H9 (cell line): Measurements from ENCODE around the gene LPAR1. TPM values are rescaled to one million over a fixed set of nuclear protein-coding genes. Genes with fewer than 3 reads are reported as not detected.

Experiments used
- DNase-seq: peaks from one replicate; pipeline ENCODE4 v3.0.0-alpha.2; 2017
- H2AFZ ChIP-seq: one replicate; pipeline ENCODE4 v1.6.1; 2013; ENCODE audit warnings: mild to moderate bottlenecking, low read length, control low read depth, moderate library complexity
- H2AK5ac ChIP-seq: 2 replicates; pipeline ENCODE4 v1.6.1; 2013; ENCODE audit warnings: low read length, control low read depth, mixed read lengths; ENCODE audit not compliant: insufficient read length
- H2BK120ac ChIP-seq: one replicate; pipeline ENCODE4 v1.6.1; 2013; ENCODE audit warnings: low read depth, mild to moderate bottlenecking, low read length, control low read depth, inconsistent platforms; ENCODE audit not compliant: poor library complexity, severe bottlenecking
- H2BK12ac ChIP-seq: 2 replicates; pipeline ENCODE4 v1.6.1; 2013; ENCODE audit warnings: low read length, control low read depth, mixed read lengths, low read depth; ENCODE audit not compliant: insufficient read length
- H2BK15ac ChIP-seq: 2 replicates; pipeline ENCODE4 v1.6.1; 2013; ENCODE audit warnings: low read depth, low read length, control low read depth
- H2BK20ac ChIP-seq: one replicate; pipeline ENCODE4 v1.6.1; 2013; ENCODE audit warnings: low read depth, mild to moderate bottlenecking, low read length, control low read depth, inconsistent platforms; ENCODE audit not compliant: poor library complexity, severe bottlenecking
- H2BK5ac ChIP-seq: 2 replicates; pipeline ENCODE4 v1.6.1; 2013; ENCODE audit warnings: low read length, control low read depth, mixed read lengths; ENCODE audit not compliant: insufficient read length
- H3K14ac ChIP-seq: 2 replicates; pipeline ENCODE4 v1.6.1; 2013; ENCODE audit warnings: low read length, control low read depth; ENCODE audit not compliant: insufficient read depth
- H3K18ac ChIP-seq: 2 replicates; pipeline ENCODE4 v1.6.1; 2013; ENCODE audit warnings: low read depth, mild to moderate bottlenecking, mixed read lengths, low read length, control low read depth; ENCODE audit not compliant: insufficient read length
- H3K23ac ChIP-seq: 2 replicates; pipeline ENCODE4 v1.6.1; 2013; ENCODE audit warnings: low read length, control low read depth, mixed read lengths, low read depth; ENCODE audit not compliant: insufficient read length
- H3K23me2 ChIP-seq: 2 replicates; pipeline ENCODE4 v1.6.1; 2013; ENCODE audit warnings: low read depth, mild to moderate bottlenecking, mixed read lengths, low read length, control low read depth; ENCODE audit not compliant: insufficient read length, poor library complexity, severe bottlenecking
- H3K27ac ChIP-seq: 2 replicates; pipeline ENCODE4 v1.5.1; 2013; ENCODE audit warnings: low read length, control low read depth, mixed read lengths, low read depth; ENCODE audit not compliant: insufficient read length
- H3K27me3 ChIP-seq: 2 replicates; pipeline ENCODE4 v1.6.1; 2013; ENCODE audit warnings: low read length, control low read depth, inconsistent platforms; ENCODE audit not compliant: insufficient read depth
- H3K4ac ChIP-seq: 2 replicates; pipeline ENCODE4 v1.6.1; 2013; ENCODE audit warnings: low read depth, mild to moderate bottlenecking, control low read depth, inconsistent platforms, low read length, moderate library complexity
- H3K4me1 ChIP-seq: 2 replicates; pipeline ENCODE4 v1.6.1; 2013; ENCODE audit warnings: low read length, control low read depth, inconsistent platforms; ENCODE audit not compliant: insufficient read depth
- H3K4me2 ChIP-seq: 2 replicates; pipeline ENCODE4 v1.6.1; 2013; ENCODE audit warnings: low read length, control low read depth, mixed read lengths; ENCODE audit not compliant: insufficient read length, insufficient read depth
- H3K56ac ChIP-seq: 2 replicates; pipeline ENCODE4 v1.6.1; 2013; ENCODE audit warnings: low read depth, mild to moderate bottlenecking, mixed read lengths, low read length, control low read depth; ENCODE audit not compliant: insufficient read length
- H3K79me1 ChIP-seq: 2 replicates; pipeline ENCODE4 v1.6.1; 2013; ENCODE audit warnings: low read depth, mild to moderate bottlenecking, moderate library complexity, low read length, control low read depth, inconsistent platforms; ENCODE audit not compliant: insufficient read depth, poor library complexity, severe bottlenecking
- H3K79me2 ChIP-seq: 2 replicates; pipeline ENCODE4 v1.6.1; 2013; ENCODE audit warnings: low read length, control low read depth, inconsistent platforms; ENCODE audit not compliant: insufficient read depth
- H3K9ac ChIP-seq: 2 replicates; pipeline ENCODE4 v1.6.1; 2013; ENCODE audit warnings: low read length, control low read depth, mixed read lengths; ENCODE audit not compliant: insufficient read length; ENCODE audit errors: extremely low read depth
- H3K9me3 ChIP-seq: one replicate; pipeline ENCODE4 v1.6.1; 2013; ENCODE audit warnings: low read depth, low read length, inconsistent platforms; ENCODE audit not compliant: control insufficient read depth
- H3T11ph ChIP-seq: one replicate; pipeline ENCODE4 v1.6.1; 2013; ENCODE audit warnings: mild to moderate bottlenecking, low read length, control low read depth, inconsistent platforms
- H4K20me1 ChIP-seq: one replicate; pipeline ENCODE4 v1.6.1; 2013; ENCODE audit not compliant: control insufficient read depth, insufficient read length, insufficient read depth
- H4K5ac ChIP-seq: 2 replicates; pipeline ENCODE4 v1.6.1; 2013; ENCODE audit warnings: low read depth, mild to moderate bottlenecking, mixed read lengths, low read length, control low read depth; ENCODE audit not compliant: insufficient read length
- H4K8ac ChIP-seq: replicated peaks from 2 replicates; pipeline ENCODE4 v1.6.1; 2013; ENCODE audit warnings: low read length, control low read depth, mixed read lengths, low read depth; ENCODE audit not compliant: insufficient read length
- H4K91ac ChIP-seq: 2 replicates; pipeline ENCODE4 v1.6.1; 2013; ENCODE audit warnings: low read depth, mild to moderate bottlenecking, moderate library complexity, mixed read lengths, low read length, control low read depth; ENCODE audit not compliant: insufficient read length
- H3K27ac Mint-ChIP-seq, 3 experiments: 2 replicates in 2 of 3; 3 replicates in 1 of 3; pipeline ENCODE4 v1.8.0; 2020 to 2021; ENCODE audit warnings: mixed read lengths in 3 of 3, mild to moderate bottlenecking in 1 of 3, moderate library complexity in 1 of 3
- H3K27me3 Mint-ChIP-seq: 2 replicates; pipeline ENCODE4 v1.8.0; 2021; ENCODE audit warnings: low read depth, mild to moderate bottlenecking, moderate library complexity, mixed read lengths
- H3K36me3 Mint-ChIP-seq, 3 experiments: 2 replicates in 2 of 3; 3 replicates in 1 of 3; pipeline ENCODE4 v1.8.0; 2020 to 2021; ENCODE audit warnings: low read depth in 3 of 3, mixed read lengths in 3 of 3; ENCODE audit not compliant: insufficient read depth in 1 of 3
- H3K4me1 Mint-ChIP-seq, 2 experiments: 2 replicates each; pipeline ENCODE4 v1.8.0; 2020; ENCODE audit warnings: mixed read lengths in 2 of 2
- H3K4me3 Mint-ChIP-seq, 2 experiments: 2 replicates in 1 of 2; 3 replicates in 1 of 2; pipeline ENCODE4 v1.8.0; 2020 to 2021; ENCODE audit warnings: mild to moderate bottlenecking in 2 of 2, mixed read lengths in 2 of 2, moderate library complexity in 1 of 2
- H3K9me3 Mint-ChIP-seq, 2 experiments: 2 replicates in 1 of 2; 3 replicates in 1 of 2; pipeline ENCODE4 v1.8.0; 2020; ENCODE audit warnings: mild to moderate bottlenecking in 2 of 2, mixed read lengths in 2 of 2, moderate library complexity in 1 of 2
- WGBS: extraction: QIAGEN DNeasy Blood & Tissue Kit; methylation state at CpG from one replicate; pipeline ENCODE4 v1.1.7; 2013; ENCODE audit warnings: missing lambda C conversion rate, low lambda C conversion rate, mixed read lengths; ENCODE audit not compliant: insufficient read length; ENCODE audit errors: extremely low coverage; 5-methylcytosine and 5-hydroxymethylcytosine counted together
- total RNA-seq: library from RNA; stranded (reverse); gene quantifications from 2 replicates; pipeline ENCODE4 v1.2.1, GENCODE V29; 2021
- TF ChIP-seq, protein P1 (sequence below): fragments of 200-600 bp; sonication (generic); conservative IDR thresholded peaks from 3 replicates; pipeline ENCODE4 v1.8.0; 2021; ENCODE audit warnings: antibody characterized with exemption, mild to moderate bottlenecking

LPAR1 gene
- total RNA-seq, 1 experiment from 2014 or later, result 1.3 TPM

GRCh38 chr9:110922145-110922544, 116.1 kb downstream of the LPAR1 start:
- WGBS, result no CpG with 5 or more reads among the region's 3 CpGs
- Histone ChIP-seq H4K5ac (no peak overlapping the region), H3K14ac (no peak overlapping the region)

More at GRCh38 chr9:110922145-110922544, 116.1 kb downstream of the LPAR1 start:
- Histone ChIP-seq H2BK12ac (no peak overlapping the region), H3K23me2 (no peaks in the 10 kb centered on the region), H2BK20ac (no peak overlapping the region), H2AK5ac (no peak overlapping the region), H3K4me1 (no peaks in the 10 kb centered on the region), H2BK5ac (no peak overlapping the region), H3K23ac (no peak overlapping the region), H4K91ac (no peak overlapping the region), H3K18ac (no peak overlapping the region), H3K27ac (no peak overlapping the region), H2AFZ (no peak overlapping the region), H3K56ac (no peak overlapping the region), H2BK15ac (no peak overlapping the region), H3K9me3 (no peaks in the 10 kb centered on the region), H4K20me1 (no peaks in the 10 kb centered on the region), H4K8ac (no peak overlapping the region), H3K9ac (no peak overlapping the region), H3T11ph (no peak overlapping the region), H3K4me2 (no peak overlapping the region), H2BK120ac (no peak overlapping the region), H3K27me3 (no peaks in the 10 kb centered on the region), H3K79me1 (no peaks in the 10 kb centered on the region), H3K4ac (no peak overlapping the region), H3K79me2 (no peaks in the 10 kb centered on the region)
- no peak overlapping the region for H3K27ac Mint-ChIP-seq
- no peaks in the 10 kb centered on the region for H3K4me1 Mint-ChIP-seq
- DNase-seq, result no peak
- H3K27me3 Mint-ChIP-seq, result no peaks in the 10 kb centered on the region
- H3K36me3 Mint-ChIP-seq, result peaks cover 0 to 3% (median 0%) of the 10 kb centered on the region in 3 experiments; a peak in 2 of 7 replicates
- H3K4me3 Mint-ChIP-seq, result no peak overlapping the region
- H3K9me3 Mint-ChIP-seq, result no peaks in the 10 kb centered on the region; a peak in 1 of 5 replicates
- TF ChIP-seq, protein P1, sequence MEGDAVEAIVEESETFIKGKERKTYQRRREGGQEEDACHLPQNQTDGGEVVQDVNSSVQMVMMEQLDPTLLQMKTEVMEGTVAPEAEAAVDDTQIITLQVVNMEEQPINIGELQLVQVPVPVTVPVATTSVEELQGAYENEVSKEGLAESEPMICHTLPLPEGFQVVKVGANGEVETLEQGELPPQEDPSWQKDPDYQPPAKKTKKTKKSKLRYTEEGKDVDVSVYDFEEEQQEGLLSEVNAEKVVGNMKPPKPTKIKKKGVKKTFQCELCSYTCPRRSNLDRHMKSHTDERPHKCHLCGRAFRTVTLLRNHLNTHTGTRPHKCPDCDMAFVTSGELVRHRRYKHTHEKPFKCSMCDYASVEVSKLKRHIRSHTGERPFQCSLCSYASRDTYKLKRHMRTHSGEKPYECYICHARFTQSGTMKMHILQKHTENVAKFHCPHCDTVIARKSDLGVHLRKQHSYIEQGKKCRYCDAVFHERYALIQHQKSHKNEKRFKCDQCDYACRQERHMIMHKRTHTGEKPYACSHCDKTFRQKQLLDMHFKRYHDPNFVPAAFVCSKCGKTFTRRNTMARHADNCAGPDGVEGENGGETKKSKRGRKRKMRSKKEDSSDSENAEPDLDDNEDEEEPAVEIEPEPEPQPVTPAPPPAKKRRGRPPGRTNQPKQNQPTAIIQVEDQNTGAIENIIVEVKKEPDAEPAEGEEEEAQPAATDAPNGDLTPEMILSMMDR, result no peak
